Peyer's patch (tissue), 4 donors: Measurements from ENCODE around the gene ZCCHC3. TPM values are rescaled to one million over a fixed set of nuclear protein-coding genes. Genes with fewer than 3 reads are reported as not detected.

ENCODE experiments used
- DNase-seq, 3 donors: peaks; one replicate each; pipeline ENCODE4 v3.0.0-alpha.2; 2017 to 2019
- H3K27ac ChIP-seq, 4 donors: fragments of 200-600 bp; sonication (generic); one replicate each; pipeline ENCODE4 v1.5.1; 2016 to 2019
- H3K27me3 ChIP-seq, 2 donors: fragments of 200-600 bp; sonication (generic); one replicate each; pipeline ENCODE4 v1.5.1; 2019
- H3K36me3 ChIP-seq, 3 donors: fragments of 200-600 bp; sonication (generic); one replicate each; pipeline ENCODE4 v1.5.1; 2016 to 2019
- H3K4me1 ChIP-seq, 4 donors: fragments of 200-600 bp; sonication (generic); one replicate each; pipeline ENCODE4 v1.5.1; 2016 to 2019
- H3K4me3 ChIP-seq, 4 donors: fragments of 200-600 bp; sonication (generic); 1 replicate in 3 of 4; 2 replicates in 1 of 4; pipeline ENCODE4 v1.5.1; 2016 to 2019; ENCODE audit warnings: mild to moderate bottlenecking in 1 of 4
- H3K9me3 ChIP-seq, 4 donors: fragments of 200-600 bp; sonication (generic); one replicate each; pipeline ENCODE4 v1.5.1; 2016 to 2019; ENCODE audit warnings: mild to moderate bottlenecking in 1 of 4
- POLR2A ChIP-seq, 2 donors: fragments of 450-650 bp; IDR thresholded peaks; one replicate each; pipeline ENCODE4 v1.5.1; 2017; ENCODE audit warnings: antibody characterized with exemption in 2 of 2, mild to moderate bottlenecking in 2 of 2, moderate library complexity in 2 of 2
- total RNA-seq, 4 donors: library from RNA; depleted of rRNA; stranded (reverse); fragments of >200 nt; gene quantifications; one replicate each; pipeline ENCODE4 v1.1.0, GENCODE V29; 2016
- TF ChIP-seq, protein P1 (sequence below), 6 experiments: fragments of 450-650 bp in 4 of 6; fragments of 200-600 bp in 2 of 6; sonication (generic) in 1 of 6; IDR thresholded peaks; one replicate each; pipeline ENCODE4 v1.5.1; 2017 to 2019; ENCODE audit warnings: antibody characterized with exemption in 6 of 6, mild to moderate bottlenecking in 3 of 6, moderate library complexity in 1 of 6

ZCCHC3 gene
- total RNA-seq, 4 donors from 2014 or later, result 9.6 to 17.3 (median 13.9) TPM

- no peak overlapping the region for H3K27ac ChIP-seq
- no peak overlapping the region for H3K4me3 ChIP-seq
- peaks cover 0 to 23% (median 0%) of the 10 kb centered on the region in 3 donors for H3K36me3 ChIP-seq
- DNase-seq, result peak in 1 of 3 donors; percentile 23
- H3K9me3 ChIP-seq, result no peaks in the 10 kb centered on the region
- TF ChIP-seq, protein P1, sequence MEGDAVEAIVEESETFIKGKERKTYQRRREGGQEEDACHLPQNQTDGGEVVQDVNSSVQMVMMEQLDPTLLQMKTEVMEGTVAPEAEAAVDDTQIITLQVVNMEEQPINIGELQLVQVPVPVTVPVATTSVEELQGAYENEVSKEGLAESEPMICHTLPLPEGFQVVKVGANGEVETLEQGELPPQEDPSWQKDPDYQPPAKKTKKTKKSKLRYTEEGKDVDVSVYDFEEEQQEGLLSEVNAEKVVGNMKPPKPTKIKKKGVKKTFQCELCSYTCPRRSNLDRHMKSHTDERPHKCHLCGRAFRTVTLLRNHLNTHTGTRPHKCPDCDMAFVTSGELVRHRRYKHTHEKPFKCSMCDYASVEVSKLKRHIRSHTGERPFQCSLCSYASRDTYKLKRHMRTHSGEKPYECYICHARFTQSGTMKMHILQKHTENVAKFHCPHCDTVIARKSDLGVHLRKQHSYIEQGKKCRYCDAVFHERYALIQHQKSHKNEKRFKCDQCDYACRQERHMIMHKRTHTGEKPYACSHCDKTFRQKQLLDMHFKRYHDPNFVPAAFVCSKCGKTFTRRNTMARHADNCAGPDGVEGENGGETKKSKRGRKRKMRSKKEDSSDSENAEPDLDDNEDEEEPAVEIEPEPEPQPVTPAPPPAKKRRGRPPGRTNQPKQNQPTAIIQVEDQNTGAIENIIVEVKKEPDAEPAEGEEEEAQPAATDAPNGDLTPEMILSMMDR (IDR thresholded peaks at IDR 0.05), result no peak
- TF ChIP-seq POLR2A (IDR thresholded peaks at IDR 0.05), result no peak
- no peaks in the 10 kb centered on the region for H3K27me3 ChIP-seq
- no peaks in the 10 kb centered on the region for H3K4me1 ChIP-seq
Measured at GRCh38 chr20:276620-277495, 20.5 kb upstream of the ZCCHC3 start.

DNA sequence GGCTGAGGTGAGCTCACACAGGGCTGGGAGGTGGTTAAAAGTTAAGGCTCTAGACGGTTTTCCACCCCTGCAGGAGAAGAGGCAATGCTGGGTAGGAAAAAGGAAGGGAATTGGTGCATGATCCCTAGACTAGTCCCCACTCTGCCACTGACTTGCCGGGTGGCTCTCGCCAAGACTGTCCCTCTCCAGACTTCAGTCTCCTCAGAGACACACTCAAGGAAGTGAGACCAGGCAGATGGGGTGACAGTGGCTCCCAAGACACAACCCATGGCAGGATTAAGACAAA is 19.9 kb upstream of the ZCCHC3 start:
- Histone ChIP-seq H3K4me1 (no peaks in the 10 kb centered on the region), H3K4me3 (no peak overlapping the region), H3K36me3 (peaks cover 0 to 23% (median 0%) of the 10 kb centered on the region in 3 donors), H3K9me3 (no peaks in the 10 kb centered on the region), H3K27me3 (no peaks in the 10 kb centered on the region), H3K27ac (no peak overlapping the region)
- TF ChIP-seq, protein P1 (IDR thresholded peaks at IDR 0.05), result no peak
- no peak for TF ChIP-seq POLR2A (IDR thresholded peaks at IDR 0.05)
- no peak for DNase-seq

GRCh38 chr20:278181-278580 is 19.2 kb upstream of the ZCCHC3 start:
- peaks cover 0 to 23% (median 0%) of the 10 kb centered on the region in 3 donors for H3K36me3 ChIP-seq
- H3K4me3 ChIP-seq, result no peak overlapping the region
- H3K27ac ChIP-seq, result no peak overlapping the region

DNA sequence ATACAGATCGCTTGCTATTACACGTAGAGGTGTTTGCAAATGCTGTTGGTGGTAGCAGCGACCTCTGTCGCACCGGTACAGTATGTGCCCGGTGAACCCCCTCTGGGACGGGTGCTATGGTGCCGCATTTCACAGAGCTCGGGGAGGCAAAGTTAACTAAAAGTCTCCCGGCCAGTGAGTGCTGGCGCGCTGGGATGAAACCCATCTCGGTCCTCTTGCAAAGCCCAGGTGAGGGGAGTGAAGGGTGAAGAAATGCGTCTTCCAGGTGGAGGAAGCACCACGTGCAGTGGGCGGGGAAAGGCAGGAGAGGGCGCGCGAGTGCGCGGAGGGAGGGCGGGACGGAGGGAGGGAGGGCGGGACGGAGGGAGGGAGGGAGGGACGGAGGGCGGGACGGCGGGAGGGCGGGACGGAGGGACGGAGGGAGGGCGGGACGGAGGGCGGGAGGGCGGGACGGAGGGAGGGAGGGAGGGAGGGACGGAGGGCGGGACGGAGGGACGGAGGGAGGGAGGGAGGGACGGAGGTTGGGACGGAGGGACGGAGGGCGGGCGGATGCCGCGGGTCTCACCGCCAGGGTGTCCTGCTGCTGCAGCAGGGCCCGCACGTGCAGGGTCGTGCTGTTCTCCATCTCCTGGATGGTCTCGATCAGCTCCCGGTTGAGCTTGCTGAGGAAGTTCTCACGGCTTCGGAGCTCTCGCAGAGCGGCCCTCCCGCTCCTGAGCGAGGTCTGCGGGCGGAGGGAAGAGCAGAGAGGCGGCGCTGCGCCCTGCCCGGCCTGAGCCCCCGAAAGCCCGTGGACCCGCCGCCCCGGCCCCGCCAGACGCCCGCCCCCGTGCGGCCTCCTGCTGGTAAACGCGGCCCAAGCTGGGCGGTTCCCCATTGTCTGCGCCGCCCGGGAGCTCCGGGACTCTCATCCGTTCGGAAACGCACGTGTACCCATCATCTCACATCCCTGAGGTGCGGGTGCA is 18.5 kb upstream of the ZCCHC3 start:
- Histone ChIP-seq H3K4me1 (no peaks in the 10 kb centered on the region), H3K27ac (no peak overlapping the region), H3K36me3 (peaks cover 0 to 23% (median 0%) of the 10 kb centered on the region in 3 donors), H3K9me3 (no peaks in the 10 kb centered on the region), H3K4me3 (peak overlapping the region in 1 of 4 donors; percentile 24), H3K27me3 (no peaks in the 10 kb centered on the region)
- DNase-seq, result peak in 1 of 3 donors; percentile 44
- TF ChIP-seq POLR2A (IDR thresholded peaks at IDR 0.05), result no peak
- TF ChIP-seq, protein P1 (IDR thresholded peaks at IDR 0.05), result no peak

More at GRCh38 chr20:278181-278580, 19.2 kb upstream of the ZCCHC3 start:
- no peaks in the 10 kb centered on the region for H3K4me1 ChIP-seq
- H3K9me3 ChIP-seq, result no peaks in the 10 kb centered on the region
- H3K27me3 ChIP-seq, result no peaks in the 10 kb centered on the region
- TF ChIP-seq, protein P1 (IDR thresholded peaks at IDR 0.05), result no peak
- TF ChIP-seq POLR2A (IDR thresholded peaks at IDR 0.05), result no peak
- peak in 1 of 3 donors; percentile 9 for DNase-seq

DNA sequence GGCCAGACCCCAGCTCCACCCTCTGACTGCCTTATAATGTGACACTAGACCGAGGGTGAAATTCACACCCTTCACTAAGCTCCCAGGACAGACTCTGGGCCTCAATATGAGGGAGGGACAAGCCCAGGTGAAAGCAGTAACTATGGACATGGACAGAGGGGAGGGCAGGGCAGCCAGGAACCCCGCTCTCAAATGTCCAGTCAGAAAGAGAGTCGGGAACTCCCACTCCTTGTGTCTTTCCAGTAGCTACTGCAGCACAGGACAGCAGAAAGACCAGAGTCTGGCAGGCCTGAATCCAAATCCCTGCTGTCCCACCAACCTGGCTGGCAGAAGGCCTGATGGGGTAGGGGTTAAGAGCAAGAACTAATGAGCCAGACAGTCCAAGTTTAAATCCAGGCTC is 13.2 kb upstream of the ZCCHC3 start:
- no peaks in the 10 kb centered on the region for H3K36me3 ChIP-seq
- no peak overlapping the region for H3K27ac ChIP-seq
- H3K4me3 ChIP-seq, result no peak overlapping the region
- H3K27me3 ChIP-seq, result no peaks in the 10 kb centered on the region
- H3K9me3 ChIP-seq, result no peaks in the 10 kb centered on the region
- no peaks in the 10 kb centered on the region for H3K4me1 ChIP-seq
- no peak for TF ChIP-seq POLR2A (IDR thresholded peaks at IDR 0.05)
- TF ChIP-seq, protein P1 (IDR thresholded peaks at IDR 0.05), result no peak
- no peak for DNase-seq
